Nephron (organoid): ENCODE measurements around the gene GADL1.

ENCODE experiments used
- H3K27ac Mint-ChIP-seq, 3 experiments: 2 replicates each; pipeline ENCODE4 v1.8.0; 2020; ENCODE audit warnings: mixed read lengths in 3 of 3, mild to moderate bottlenecking in 2 of 3, moderate library complexity in 1 of 3
- H3K27me3 Mint-ChIP-seq: 2 replicates; pipeline ENCODE4 v1.8.0; 2021; ENCODE audit warnings: low read depth, mild to moderate bottlenecking, moderate library complexity, mixed read lengths
- H3K36me3 Mint-ChIP-seq: 2 replicates; pipeline ENCODE4 v1.8.0; 2020; ENCODE audit warnings: low read depth, mixed read lengths
- H3K4me1 Mint-ChIP-seq: 2 replicates; pipeline ENCODE4 v1.8.0; 2020; ENCODE audit warnings: mixed read lengths
- H3K4me3 Mint-ChIP-seq, 3 experiments: 2 replicates each; pipeline ENCODE4 v1.8.0; 2020; ENCODE audit warnings: mild to moderate bottlenecking in 3 of 3, mixed read lengths in 3 of 3, moderate library complexity in 2 of 3
- H3K9me3 Mint-ChIP-seq: 2 replicates; pipeline ENCODE4 v1.8.0; 2020; ENCODE audit warnings: mixed read lengths
- TF ChIP-seq, protein P1 (sequence below), 3 experiments: fragments of 200-600 bp; sonication (generic); IDR thresholded peaks; one replicate each; pipeline ENCODE4 v1.5.0; 2021; ENCODE audit warnings: antibody characterized with exemption in 3 of 3; ENCODE audit not compliant: unreplicated experiment in 3 of 3

Gene GADL1

DNA sequence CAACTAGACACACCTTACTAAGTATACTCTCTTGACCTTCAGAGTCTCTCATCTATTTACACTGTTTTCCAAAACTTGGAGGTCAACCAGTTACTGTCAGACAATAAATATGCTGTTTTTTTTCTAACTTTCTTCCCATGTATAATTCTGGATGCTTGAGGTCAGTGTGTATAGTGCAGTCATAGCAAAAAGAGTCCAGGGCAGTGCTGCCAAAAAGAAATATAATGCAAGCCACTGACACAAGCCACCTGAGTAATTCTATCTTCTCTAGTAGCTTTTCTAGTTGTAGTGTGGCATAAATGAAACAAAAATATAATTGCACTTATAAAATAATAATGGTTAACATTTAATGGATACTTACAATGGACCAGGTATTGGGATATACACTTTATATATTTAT is 21.6 kb downstream of the GADL1 start:
- TF ChIP-seq, protein P1, sequence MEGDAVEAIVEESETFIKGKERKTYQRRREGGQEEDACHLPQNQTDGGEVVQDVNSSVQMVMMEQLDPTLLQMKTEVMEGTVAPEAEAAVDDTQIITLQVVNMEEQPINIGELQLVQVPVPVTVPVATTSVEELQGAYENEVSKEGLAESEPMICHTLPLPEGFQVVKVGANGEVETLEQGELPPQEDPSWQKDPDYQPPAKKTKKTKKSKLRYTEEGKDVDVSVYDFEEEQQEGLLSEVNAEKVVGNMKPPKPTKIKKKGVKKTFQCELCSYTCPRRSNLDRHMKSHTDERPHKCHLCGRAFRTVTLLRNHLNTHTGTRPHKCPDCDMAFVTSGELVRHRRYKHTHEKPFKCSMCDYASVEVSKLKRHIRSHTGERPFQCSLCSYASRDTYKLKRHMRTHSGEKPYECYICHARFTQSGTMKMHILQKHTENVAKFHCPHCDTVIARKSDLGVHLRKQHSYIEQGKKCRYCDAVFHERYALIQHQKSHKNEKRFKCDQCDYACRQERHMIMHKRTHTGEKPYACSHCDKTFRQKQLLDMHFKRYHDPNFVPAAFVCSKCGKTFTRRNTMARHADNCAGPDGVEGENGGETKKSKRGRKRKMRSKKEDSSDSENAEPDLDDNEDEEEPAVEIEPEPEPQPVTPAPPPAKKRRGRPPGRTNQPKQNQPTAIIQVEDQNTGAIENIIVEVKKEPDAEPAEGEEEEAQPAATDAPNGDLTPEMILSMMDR (IDR thresholded peaks at IDR 0.05; ENCODE audit: unreplicated experiment in 3 of 3), result no peak
- H3K4me1 Mint-ChIP-seq, result peaks cover 39% of the 10 kb centered on the region
- H3K27me3 Mint-ChIP-seq, result no peaks in the 10 kb centered on the region
- no peaks in the 10 kb centered on the region for H3K9me3 Mint-ChIP-seq
- no peaks in the 10 kb centered on the region for H3K36me3 Mint-ChIP-seq
- peak overlapping the region in 2 of 3 experiments; percentile 1 to 39 for H3K27ac Mint-ChIP-seq
- H3K4me3 Mint-ChIP-seq, result no peak overlapping the region

GRCh38 chr3:30871720-30872119 is 22.7 kb downstream of the GADL1 start:
- Mint-ChIP-seq H3K36me3 (no peaks in the 10 kb centered on the region), H3K4me1 (peaks cover 46% of the 10 kb centered on the region), H3K27ac (peak overlapping the region in 2 of 3 experiments; percentile 1 to 57), H3K9me3 (no peaks in the 10 kb centered on the region), H3K27me3 (no peaks in the 10 kb centered on the region), H3K4me3 (no peak overlapping the region)
- TF ChIP-seq, protein P1 (IDR thresholded peaks at IDR 0.05; ENCODE audit: unreplicated experiment in 3 of 3), result no peak

DNA sequence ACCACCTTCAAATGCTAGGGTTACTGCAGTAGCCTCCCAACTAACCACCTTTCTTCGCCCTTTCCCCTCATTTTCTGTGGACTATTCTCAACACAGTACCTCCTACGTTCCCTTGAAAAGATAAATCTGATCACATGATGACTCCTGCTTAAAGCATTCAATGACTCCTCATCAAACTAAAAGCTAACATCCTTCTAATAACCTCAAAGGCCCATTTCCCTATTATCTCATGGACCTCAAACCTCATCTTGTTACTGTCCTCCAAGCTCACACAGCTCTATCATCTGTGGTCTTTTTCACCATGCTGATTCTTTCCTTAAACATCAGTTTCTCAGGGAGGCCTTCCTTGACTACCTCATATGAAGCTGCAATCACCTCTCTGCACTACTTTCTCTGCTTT is 29.6 kb downstream of the GADL1 start:
- Mint-ChIP-seq H3K27ac (peak overlapping the region in 1 of 3 experiments; percentile 8), H3K4me3 (no peak overlapping the region), H3K4me1 (peaks cover 44% of the 10 kb centered on the region), H3K27me3 (no peaks in the 10 kb centered on the region), H3K9me3 (no peaks in the 10 kb centered on the region), H3K36me3 (no peaks in the 10 kb centered on the region)
- TF ChIP-seq, protein P1 (IDR thresholded peaks at IDR 0.05; ENCODE audit: unreplicated experiment in 3 of 3), result no peak

DNA sequence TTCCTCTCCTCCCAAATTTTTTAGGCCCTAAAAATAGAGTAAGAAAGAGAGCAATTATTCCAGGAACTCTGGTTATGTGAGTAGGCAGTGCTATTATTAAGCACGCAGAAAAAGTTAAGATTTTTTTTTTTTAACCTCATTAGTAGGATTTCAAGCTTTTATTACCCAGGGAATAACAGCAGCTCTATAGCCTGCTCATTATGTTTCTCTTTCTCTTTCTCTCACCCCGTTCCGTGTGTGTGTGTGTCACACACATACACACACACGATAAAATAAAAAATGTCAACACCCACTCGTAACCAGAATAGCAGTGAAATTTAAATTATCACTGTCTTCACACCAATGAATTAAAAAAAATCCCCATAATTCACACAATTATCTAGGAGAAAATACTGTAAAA is 30.3 kb downstream of the GADL1 start:
- Mint-ChIP-seq H3K9me3 (no peaks in the 10 kb centered on the region), H3K4me1 (peaks cover 43% of the 10 kb centered on the region), H3K27ac (no peak overlapping the region), H3K27me3 (no peaks in the 10 kb centered on the region), H3K36me3 (no peaks in the 10 kb centered on the region), H3K4me3 (no peak overlapping the region)
- TF ChIP-seq, protein P1 (IDR thresholded peaks at IDR 0.05; ENCODE audit: unreplicated experiment in 3 of 3), result no peak

DNA sequence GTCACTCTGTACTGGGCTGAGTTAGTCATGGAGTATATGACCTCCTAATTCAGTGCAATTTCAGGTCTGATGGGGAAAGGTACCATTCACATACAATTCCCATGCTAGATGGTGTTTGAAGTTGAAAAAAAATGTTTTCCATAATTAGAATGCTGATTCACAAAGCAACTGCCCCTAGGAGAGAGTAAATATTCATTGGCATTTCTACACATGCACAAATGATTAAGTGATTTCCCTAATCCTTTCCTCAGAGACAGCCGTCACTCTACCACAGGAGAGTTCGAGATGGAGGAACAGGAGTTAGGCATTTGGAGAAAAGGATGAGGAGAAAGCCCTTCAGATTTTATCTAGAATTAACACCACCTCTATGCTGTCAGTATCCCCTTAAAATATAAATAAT is 32.5 kb downstream of the GADL1 start:
- H3K4me1 Mint-ChIP-seq, result peaks cover 28% of the 10 kb centered on the region
- no peak overlapping the region for H3K4me3 Mint-ChIP-seq
- TF ChIP-seq, protein P1 (IDR thresholded peaks at IDR 0.05; ENCODE audit: unreplicated experiment in 3 of 3), result no peak
- H3K9me3 Mint-ChIP-seq, result no peaks in the 10 kb centered on the region
- H3K27ac Mint-ChIP-seq, result no peak overlapping the region
- no peaks in the 10 kb centered on the region for H3K36me3 Mint-ChIP-seq
- H3K27me3 Mint-ChIP-seq, result no peaks in the 10 kb centered on the region

- H3K9me3 Mint-ChIP-seq, result no peaks in the 10 kb centered on the region
These were observed 35.5 kb downstream of the GADL1 start for GRCh38 chr3:30858894-30859389.

More at GRCh38 chr3:30858894-30859389, 35.5 kb downstream of the GADL1 start:
- H3K27ac Mint-ChIP-seq, result no peak overlapping the region
- TF ChIP-seq, protein P1 (IDR thresholded peaks at IDR 0.05; ENCODE audit: unreplicated experiment in 3 of 3), result no peak
- H3K4me3 Mint-ChIP-seq, result no peak overlapping the region
- no peaks in the 10 kb centered on the region for H3K36me3 Mint-ChIP-seq
- no peaks in the 10 kb centered on the region for H3K27me3 Mint-ChIP-seq
- H3K4me1 Mint-ChIP-seq, result peaks cover 18% of the 10 kb centered on the region
